ENCODE results near the gene ARHGEF25. TPM values are rescaled to one million over a fixed set of nuclear protein-coding genes. Genes with fewer than 3 reads are reported as not detected.

ARHGEF25 gene
- total and polyA plus RNA-seq, 2 of the 4 experiments (the other 2 are of a cell fraction) = 6.3 to 17.9 TPM

DNA sequence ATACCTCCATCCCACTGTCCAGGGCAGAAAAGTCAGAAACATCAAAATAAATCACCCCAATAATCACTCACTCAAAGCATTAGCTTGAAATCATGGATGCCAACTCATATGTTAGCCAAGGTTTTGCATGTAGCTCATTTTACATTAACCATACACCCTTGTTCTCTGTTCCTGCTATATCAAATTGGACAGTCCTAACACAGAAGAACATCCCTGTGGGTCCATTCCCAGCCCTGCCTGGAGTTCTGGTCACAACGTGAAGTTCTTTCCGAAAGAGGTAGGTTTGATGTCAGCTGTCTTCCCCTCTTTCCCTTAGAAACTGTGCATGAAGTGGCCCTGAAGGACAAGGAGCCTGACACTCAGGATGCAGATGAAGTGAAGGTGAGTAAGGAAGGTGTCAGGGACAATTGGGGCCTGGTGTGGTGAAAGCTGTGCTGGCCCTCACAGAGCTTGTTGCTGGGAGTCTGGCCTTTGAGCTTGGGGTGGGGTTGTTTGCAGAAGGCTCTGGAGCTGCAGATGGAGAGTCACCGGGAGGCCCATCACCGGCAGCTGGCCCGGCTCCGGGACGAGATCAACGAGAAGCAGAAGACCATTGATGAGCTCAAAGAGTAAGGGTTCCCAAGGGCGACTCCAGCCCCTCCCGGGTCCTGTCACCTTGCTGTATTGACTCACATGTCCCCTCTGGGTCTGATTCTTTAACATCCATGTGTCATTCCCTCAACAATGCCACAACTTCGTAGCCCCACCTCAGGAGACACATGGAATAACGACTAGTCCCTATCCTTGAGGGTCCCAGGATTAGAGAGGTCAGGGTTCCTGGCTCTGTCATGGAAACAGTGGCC lies 35.2 kb upstream of the ARHGEF25 start:
- H2BK120ac ChIP-seq (ENCODE audit: low read depth, low read length) = no peak overlapping the region
- H2AK9ac ChIP-seq (replicated peaks; ENCODE audit: low read depth, low read length, poor library complexity) = no peak overlapping the region
- POLR2A ChIA-PET (ENCODE audit: unreplicated experiment) = no interaction called here
- no peak overlapping the region for H2AFZ ChIP-seq (replicated peaks; ENCODE audit: low read length, poor library complexity)
- no peaks in the 10 kb centered on the region for H3K4me1 ChIP-seq (ENCODE audit: control insufficient read depth, insufficient read depth, low read length)
- no peak for DNase-seq
- intact Hi-C loops (cut with micrococcal nuclease) (no loop called here), dilution Hi-C loops (cut with HindIII; ENCODE audit: low sequenced_read_pairs, unreplicated experiment) (no loop called here), in situ Hi-C loops (cut with MboI; ENCODE audit: low sequenced_read_pairs) (no loop called here)
- no peaks in the 10 kb centered on the region for H3K9me1 ChIP-seq (ENCODE audit: insufficient read depth, low read length)
- no peak overlapping the region for H3K56ac ChIP-seq (ENCODE audit: extremely low read depth, insufficient read depth, low read length)
- H4K20me1 ChIP-seq (ENCODE audit: insufficient read depth, low read length) = no peaks in the 10 kb centered on the region
- H3K9me3 ChIP-seq (ENCODE audit: control insufficient read depth, insufficient read depth, low read length) = no peaks in the 10 kb centered on the region
- H2BK20ac ChIP-seq (ENCODE audit: low read depth, low read length) = no peak overlapping the region
- H3K18ac ChIP-seq (ENCODE audit: low read depth, low read length) = no peak overlapping the region
- H4K5ac ChIP-seq (ENCODE audit: low read depth, low read length) = no peak overlapping the region
- no peak overlapping the region for H2BK15ac ChIP-seq (ENCODE audit: low read depth, low read length)
- no peak overlapping the region for H3K4me2 ChIP-seq (ENCODE audit: low read depth, low read length)
- no peak for ATAC-seq (ENCODE audit: low read depth)
- no peak overlapping the region for H4K8ac ChIP-seq (ENCODE audit: low read depth in 2 of 2, low read length in 2 of 2)
- H2AK5ac ChIP-seq (ENCODE audit: low read depth, low read length) = no peak overlapping the region
- CTCF ChIA-PET = interaction anchor here (0.6 to 1.8 kb wide), 2 partner anchors 8 to 146 kb away, joined by 3 to 7 read pairs; no protein-coding TSS in a partner anchor
- no peak overlapping the region for H3K9ac ChIP-seq (ENCODE audit: low read depth, low read length)
- BruUV-seq (replicated peaks) = no TSS peak
- no peaks in the 10 kb centered on the region for H3K79me1 ChIP-seq (ENCODE audit: low read depth in 1 of 2, low read length in 2 of 2)
- H3K14ac ChIP-seq (replicated peaks; ENCODE audit: low read depth, low read length) = no peak overlapping the region
- no peak for TF ChIP-seq MXI1 (IDR thresholded peaks at IDR 0.05; ENCODE audit: borderline replicate concordance, low read depth, low read length)
- no peak for TF ChIP-seq BHLHE40 (IDR thresholded peaks at IDR 0.05; ENCODE audit: low read depth, low read length)
- TF ChIP-seq CEBPB (IDR thresholded peaks at IDR 0.05; ENCODE audit: low read depth, low read length) = no peak
- H3K4me3 ChIP-seq (ENCODE audit: insufficient read depth, low read depth, low read length) = no peak overlapping the region
- H4K91ac ChIP-seq (ENCODE audit: insufficient read depth, low read depth, low read length) = no peak overlapping the region
- H3K27ac ChIP-seq (ENCODE audit: insufficient read depth, low read length) = no peak overlapping the region
- no CpG with 5 or more reads among the region's 12 CpGs for WGBS, 2 experiments (ENCODE audit: extremely low coverage in 2 of 2, insufficient read length in 1 of 2)
- peaks cover 16% of the 10 kb centered on the region for H3K27me3 ChIP-seq (ENCODE audit: control insufficient read depth, insufficient read depth, low read length)
- H2BK5ac ChIP-seq (ENCODE audit: low read depth, low read length, poor library complexity, severe bottlenecking) = no peak overlapping the region
- H3K36me3 ChIP-seq (ENCODE audit: control insufficient read depth, insufficient read depth, low read length) = no peaks in the 10 kb centered on the region
- no peak overlapping the region for H3K23ac ChIP-seq (ENCODE audit: low read depth, low read length)
- no peak overlapping the region for H3K4ac ChIP-seq (ENCODE audit: low read depth, low read length)

Data from IMR-90 (cell line).